ENCODE data around the gene RIPPLY3. TPM values are rescaled to one million over a fixed set of nuclear protein-coding genes. Genes with fewer than 3 reads are reported as not detected.

Gene RIPPLY3
- total and polyA plus RNA-seq, 2 donors (not counting 1 experiment from before 2014, with no cell fraction given): not detected

DNA sequence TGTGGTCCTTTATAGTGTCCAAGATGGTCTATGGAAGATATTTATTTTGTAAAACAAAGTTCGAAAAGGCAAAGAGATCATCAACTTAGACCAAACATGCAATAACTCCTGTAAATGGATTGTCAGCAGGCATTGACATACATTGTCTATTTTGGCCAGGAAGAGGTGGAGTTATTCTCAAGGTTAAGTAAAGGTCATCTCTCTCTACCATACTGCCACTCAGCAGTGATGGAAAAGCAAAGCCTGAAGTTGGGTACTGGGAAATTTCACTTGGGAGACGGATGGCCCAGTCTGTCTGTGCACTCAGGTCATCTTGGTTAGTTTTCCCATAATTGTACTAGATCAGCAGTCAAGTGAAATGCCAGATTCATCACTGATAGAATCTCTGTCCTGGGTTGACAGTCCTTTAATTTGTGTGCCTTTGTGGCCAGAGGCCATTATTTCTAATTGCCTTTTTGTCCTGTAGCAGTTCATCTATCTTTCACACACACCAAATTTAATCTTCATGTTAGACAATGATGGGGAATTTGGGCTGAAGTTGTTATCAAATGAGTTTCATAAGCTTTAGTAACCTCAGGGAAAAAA is 48.9 kb downstream of the RIPPLY3 start:
- H3K36me3 ChIP-seq (replicated peaks in 1 of 2; ENCODE audit: control extremely low read depth in 1 of 2, control insufficient read depth in 1 of 2, extremely low read depth in 1 of 2, insufficient read depth in 2 of 2, low read length in 1 of 2): no peaks in the 10 kb centered on the region
- H3K27me3 Mint-ChIP-seq: peaks cover 2% of the 10 kb centered on the region
- no peak overlapping the region for H3K27ac ChIP-seq (ENCODE audit: low read length in 2 of 2)
- H2AFZ ChIP-seq (ENCODE audit: insufficient read depth, low read depth, low read length, poor library complexity, severe bottlenecking): no peak overlapping the region
- no peaks in the 10 kb centered on the region for H4K20me1 ChIP-seq (ENCODE audit: control insufficient read depth, insufficient read depth, low read length, poor library complexity, severe bottlenecking)
- no peak overlapping the region for H3K9ac ChIP-seq (ENCODE audit: low read length)
- intact Hi-C loops (cut with micrococcal nuclease): no loop called here
- CTCF ChIA-PET: no interaction called here
- H3K4me2 ChIP-seq (replicated peaks; ENCODE audit: low read depth, low read length, poor library complexity, severe bottlenecking): no peak overlapping the region
- no peaks in the 10 kb centered on the region for H3K9me3 Mint-ChIP-seq (ENCODE audit: insufficient read depth)
- no peak overlapping the region for H3K4me3 ChIP-seq (ENCODE audit: control extremely low read depth in 1 of 5, extremely low read depth in 1 of 5, insufficient read depth in 1 of 5, low read depth in 2 of 5, low read length in 4 of 5)
- TF ChIP-seq, protein P1, sequence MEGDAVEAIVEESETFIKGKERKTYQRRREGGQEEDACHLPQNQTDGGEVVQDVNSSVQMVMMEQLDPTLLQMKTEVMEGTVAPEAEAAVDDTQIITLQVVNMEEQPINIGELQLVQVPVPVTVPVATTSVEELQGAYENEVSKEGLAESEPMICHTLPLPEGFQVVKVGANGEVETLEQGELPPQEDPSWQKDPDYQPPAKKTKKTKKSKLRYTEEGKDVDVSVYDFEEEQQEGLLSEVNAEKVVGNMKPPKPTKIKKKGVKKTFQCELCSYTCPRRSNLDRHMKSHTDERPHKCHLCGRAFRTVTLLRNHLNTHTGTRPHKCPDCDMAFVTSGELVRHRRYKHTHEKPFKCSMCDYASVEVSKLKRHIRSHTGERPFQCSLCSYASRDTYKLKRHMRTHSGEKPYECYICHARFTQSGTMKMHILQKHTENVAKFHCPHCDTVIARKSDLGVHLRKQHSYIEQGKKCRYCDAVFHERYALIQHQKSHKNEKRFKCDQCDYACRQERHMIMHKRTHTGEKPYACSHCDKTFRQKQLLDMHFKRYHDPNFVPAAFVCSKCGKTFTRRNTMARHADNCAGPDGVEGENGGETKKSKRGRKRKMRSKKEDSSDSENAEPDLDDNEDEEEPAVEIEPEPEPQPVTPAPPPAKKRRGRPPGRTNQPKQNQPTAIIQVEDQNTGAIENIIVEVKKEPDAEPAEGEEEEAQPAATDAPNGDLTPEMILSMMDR (IDR thresholded peaks at IDR 0.05): no peak
- TF ChIP-seq EZH2 (IDR thresholded peaks at IDR 0.05; ENCODE audit: borderline replicate concordance, insufficient read depth, low read depth, low read length, poor library complexity, severe bottlenecking): no peak
- DNase-seq (no peak), ATAC-seq (ENCODE audit: low read depth) (no peak)
- WGBS (ENCODE audit: insufficient coverage): 91% methylated on average over 1 of the region's 2 CpGs
- H3K79me2 ChIP-seq (ENCODE audit: control insufficient read depth, insufficient read depth, low read length): no peaks in the 10 kb centered on the region
- no peaks in the 10 kb centered on the region for H3K9me3 ChIP-seq (ENCODE audit: control extremely low read depth in 1 of 3, control insufficient read depth in 2 of 3, insufficient read depth in 1 of 3, low read length in 2 of 3)
- POLR2A ChIA-PET: no interaction called here
- H3K4me1 Mint-ChIP-seq: peaks cover 2% of the 10 kb centered on the region
- no peak overlapping the region for H3K27ac Mint-ChIP-seq
- H3K4me3 Mint-ChIP-seq: no peak overlapping the region
- H3K4me1 ChIP-seq (ENCODE audit: control insufficient read depth in 2 of 2, insufficient read depth in 2 of 2, low read length in 2 of 2): no peaks in the 10 kb centered on the region
- no peaks in the 10 kb centered on the region for H3K27me3 ChIP-seq (replicated peaks in 1 of 4; ENCODE audit: control extremely low read depth in 1 of 4, control insufficient read depth in 3 of 4, insufficient read depth in 4 of 4, low read length in 3 of 4)

DNA sequence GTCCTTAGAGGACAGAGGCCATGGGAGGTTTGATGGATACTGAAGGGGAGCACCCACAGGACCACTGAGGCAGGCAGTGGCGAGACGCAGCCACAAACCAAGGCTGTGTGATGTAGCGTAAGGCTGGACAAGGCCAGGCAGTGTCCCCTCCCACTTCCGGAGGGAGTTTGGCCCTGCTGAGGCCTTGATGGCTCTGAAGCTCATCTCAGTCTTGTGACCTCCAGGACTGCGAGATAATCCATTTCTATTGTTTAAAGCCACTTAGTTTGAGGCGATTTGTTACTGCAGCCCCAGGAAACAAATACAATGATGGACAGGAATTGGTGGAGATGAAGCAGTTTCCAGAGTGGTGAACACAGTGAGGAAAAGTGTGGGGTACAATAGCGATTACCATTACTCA is 51.1 kb downstream of the RIPPLY3 start:
- POLR2A ChIA-PET: no interaction called here
- H2AFZ ChIP-seq (ENCODE audit: insufficient read depth, low read depth, low read length, poor library complexity, severe bottlenecking): no peak overlapping the region

More for the DNA sequence above, 51.1 kb downstream of the RIPPLY3 start:
- no peak overlapping the region for H3K27ac ChIP-seq (ENCODE audit: low read length in 2 of 2)
- no peaks in the 10 kb centered on the region for H3K36me3 ChIP-seq (replicated peaks in 1 of 2; ENCODE audit: control extremely low read depth in 1 of 2, control insufficient read depth in 1 of 2, extremely low read depth in 1 of 2, insufficient read depth in 2 of 2, low read length in 1 of 2)
- no peak overlapping the region for H3K4me2 ChIP-seq (replicated peaks; ENCODE audit: low read depth, low read length, poor library complexity, severe bottlenecking)
- no peak overlapping the region for H3K4me3 ChIP-seq (ENCODE audit: control extremely low read depth in 1 of 5, extremely low read depth in 1 of 5, insufficient read depth in 1 of 5, low read depth in 2 of 5, low read length in 4 of 5)
- H3K4me3 Mint-ChIP-seq: no peak overlapping the region
- no peaks in the 10 kb centered on the region for H3K27me3 Mint-ChIP-seq
- intact Hi-C loops (cut with micrococcal nuclease): no loop called here
- H3K9me3 Mint-ChIP-seq (ENCODE audit: insufficient read depth): no peaks in the 10 kb centered on the region
- no peak for ATAC-seq (ENCODE audit: low read depth)
- WGBS (ENCODE audit: insufficient coverage): 97% methylated on average over 4 of the region's 7 CpGs
- no peak overlapping the region for H3K9ac ChIP-seq (ENCODE audit: low read length)
- no peaks in the 10 kb centered on the region for H3K27me3 ChIP-seq (replicated peaks in 1 of 4; ENCODE audit: control extremely low read depth in 1 of 4, control insufficient read depth in 3 of 4, insufficient read depth in 4 of 4, low read length in 3 of 4)
- no peak for DNase-seq
- no peaks in the 10 kb centered on the region for H3K9me3 ChIP-seq (ENCODE audit: control extremely low read depth in 1 of 3, control insufficient read depth in 2 of 3, insufficient read depth in 1 of 3, low read length in 2 of 3)
- H4K20me1 ChIP-seq (ENCODE audit: control insufficient read depth, insufficient read depth, low read length, poor library complexity, severe bottlenecking): no peaks in the 10 kb centered on the region
- no peak for TF ChIP-seq EZH2 (IDR thresholded peaks at IDR 0.05; ENCODE audit: borderline replicate concordance, insufficient read depth, low read depth, low read length, poor library complexity, severe bottlenecking)
- TF ChIP-seq, protein P1 (IDR thresholded peaks at IDR 0.05): no peak
- H3K79me2 ChIP-seq (ENCODE audit: control insufficient read depth, insufficient read depth, low read length): no peaks in the 10 kb centered on the region
- CTCF ChIA-PET: no interaction called here
- peaks cover 2% of the 10 kb centered on the region for H3K4me1 Mint-ChIP-seq
- H3K27ac Mint-ChIP-seq: no peak overlapping the region
- H3K4me1 ChIP-seq (ENCODE audit: control insufficient read depth in 2 of 2, insufficient read depth in 2 of 2, low read length in 2 of 2): no peaks in the 10 kb centered on the region
